Stimulated activated naive CD4-positive, alpha-beta T cell (primary cell): ENCODE data around the gene POLR2E.

Experiments
- DNase-seq, 6 experiments: peaks; one replicate each; lab custom pipeline; 2025; lab: John Stamatoyannopoulos, UW

The POLR2E gene

GRCh38 chr19:1047696-1048147 is 47.5 kb downstream of the POLR2E start:
- DNase-seq, result no peak

- DNase-seq, result no peak
Observed at GRCh38 chr19:1046836-1047695, 48.1 kb downstream of the POLR2E start.

- DNase-seq, result no peak
Observed at GRCh38 chr19:1046117-1046626, 49.0 kb downstream of the POLR2E start.

- DNase-seq, result peak; percentile 31 to 75 (median 64)
Observed at GRCh38 chr19:1045247-1045603, 50.0 kb downstream of the POLR2E start.

GRCh38 chr19:1042689-1043511 is 52.3 kb downstream of the POLR2E start:
- DNase-seq, result no peak

GRCh38 chr19:1041835-1042685 is 53.1 kb downstream of the POLR2E start:
- DNase-seq, result no peak

GRCh38 chr19:1041272-1041834 is 53.8 kb downstream of the POLR2E start:
- no peak for DNase-seq

- peak; percentile 80 to 90 (median 86) for DNase-seq
Observed at GRCh38 chr19:1040476-1041271, 54.5 kb downstream of the POLR2E start.

- DNase-seq, result peak; percentile 96 to 99 (median 97)
Observed at GRCh38 chr19:1039646-1040475, 55.3 kb downstream of the POLR2E start, which contains the start of gene ABCA7. ABCA7 (plus strand) TSS chr19:1040107; CDS start chr19:1041362, 1,255 bp downstream.

- DNase-seq, result peak in 4 of 6 experiments; percentile 28 to 54 (median 42)
Observed at GRCh38 chr19:1038978-1039645, 56.1 kb downstream of the POLR2E start.

- DNase-seq, result peak in 4 of 6 experiments; percentile 32 to 52 (median 48)
Observed at GRCh38 chr19:1037621-1038064, 57.5 kb downstream of the POLR2E start.
